ENCODE data around the gene AKTIP.

GRCh38 chr16:53511084-53511402 lies 8.0 kb upstream of the AKTIP start:
- TF ChIP-seq CTCF (conservative IDR thresholded peaks at IDR 0.05) = no peak
- no peak for TF ChIP-seq ZFX (IDR thresholded peaks at IDR 0.05)

Measured in C4-2B (cell line).